ENCODE results near the gene NTN5. TPM values are rescaled to one million over a fixed set of nuclear protein-coding genes. Genes with fewer than 3 reads are reported as not detected.
"Not testable (repeated sequence)": the region's sequence is repeated elsewhere in the genome, so short reads cannot be mapped to it uniquely, and the experiment has no call there.

The NTN5 gene
- total RNA-seq, 1 donor from 2014 or later = 0.75 TPM

DNA sequence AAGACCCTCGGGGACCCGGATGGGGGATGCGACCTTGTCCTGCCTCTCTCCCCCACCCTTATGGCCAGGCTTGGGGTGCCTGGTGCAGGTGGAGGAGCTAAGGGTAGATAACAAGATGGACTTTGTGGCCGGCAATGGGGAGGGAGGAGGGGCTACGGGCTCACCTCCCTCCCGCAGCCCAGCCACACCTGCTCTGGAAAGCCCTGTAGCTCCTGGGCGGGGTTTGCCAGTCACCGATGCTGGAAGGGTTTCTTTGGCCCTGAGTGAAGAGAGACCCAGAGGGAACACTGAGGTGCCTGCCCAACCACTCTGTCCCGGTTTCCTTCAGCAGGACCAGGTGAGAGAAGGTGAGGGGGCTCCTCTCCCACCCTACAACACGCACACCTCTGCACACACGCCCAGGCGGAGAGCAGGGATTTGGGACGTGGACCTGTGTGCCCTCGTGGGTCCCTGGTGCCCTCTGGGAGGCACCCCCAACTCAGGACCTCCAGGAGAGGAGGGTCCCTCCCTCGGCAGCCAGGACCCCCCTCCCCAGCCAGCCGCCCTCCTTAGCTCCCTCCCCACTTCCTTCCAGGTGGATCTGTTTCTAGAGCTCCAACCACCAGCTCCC, 23.0 kb upstream of the NTN5 start, which contains the start of gene FUT2:
FUT2 (plus strand) TSS at position 229 of the 610 bp plus-strand sequence. CDS start 6,986 bp downstream, outside the sequence.
- Mint-ChIP-seq H3K4me3 (peak within 1 kb of the TSS; percentile 56), H3K27me3 (ENCODE audit: low read depth) (peaks cover 52% of the 10 kb centered on the region), H3K4me1 (peaks cover 5% of the 10 kb centered on the region), H3K9me3 (no peaks in the 10 kb centered on the region), H3K27ac (ENCODE audit: unreplicated experiment) (no peak within 1 kb of the TSS), H3K36me3 (ENCODE audit: low read depth) (no peaks in the 10 kb centered on the region)
- TF ChIP-seq, protein P1, sequence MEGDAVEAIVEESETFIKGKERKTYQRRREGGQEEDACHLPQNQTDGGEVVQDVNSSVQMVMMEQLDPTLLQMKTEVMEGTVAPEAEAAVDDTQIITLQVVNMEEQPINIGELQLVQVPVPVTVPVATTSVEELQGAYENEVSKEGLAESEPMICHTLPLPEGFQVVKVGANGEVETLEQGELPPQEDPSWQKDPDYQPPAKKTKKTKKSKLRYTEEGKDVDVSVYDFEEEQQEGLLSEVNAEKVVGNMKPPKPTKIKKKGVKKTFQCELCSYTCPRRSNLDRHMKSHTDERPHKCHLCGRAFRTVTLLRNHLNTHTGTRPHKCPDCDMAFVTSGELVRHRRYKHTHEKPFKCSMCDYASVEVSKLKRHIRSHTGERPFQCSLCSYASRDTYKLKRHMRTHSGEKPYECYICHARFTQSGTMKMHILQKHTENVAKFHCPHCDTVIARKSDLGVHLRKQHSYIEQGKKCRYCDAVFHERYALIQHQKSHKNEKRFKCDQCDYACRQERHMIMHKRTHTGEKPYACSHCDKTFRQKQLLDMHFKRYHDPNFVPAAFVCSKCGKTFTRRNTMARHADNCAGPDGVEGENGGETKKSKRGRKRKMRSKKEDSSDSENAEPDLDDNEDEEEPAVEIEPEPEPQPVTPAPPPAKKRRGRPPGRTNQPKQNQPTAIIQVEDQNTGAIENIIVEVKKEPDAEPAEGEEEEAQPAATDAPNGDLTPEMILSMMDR (conservative IDR thresholded peaks at IDR 0.05) = no peak
- no peak for DNase-seq (ENCODE audit: low read depth, low spot score)

DNA sequence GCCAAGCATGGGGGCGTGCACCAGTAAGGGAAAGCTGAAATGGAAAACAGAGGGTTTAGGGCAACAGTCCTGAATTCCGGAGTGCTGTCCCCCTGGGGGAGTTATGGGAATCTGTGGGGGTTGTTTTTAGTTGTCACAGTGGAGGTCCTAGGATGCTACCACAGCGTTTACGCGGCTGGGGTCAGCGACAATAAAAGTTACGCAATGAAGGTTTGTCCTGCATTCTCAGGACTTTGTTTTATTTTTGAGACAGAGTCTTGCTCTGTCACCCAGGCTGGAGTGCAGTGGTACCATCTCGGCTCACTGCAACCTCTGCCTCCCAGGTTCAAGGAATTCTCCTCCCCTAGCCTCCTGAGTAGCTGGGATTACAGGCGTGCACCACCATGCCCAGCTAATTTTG, 20.8 kb upstream of the NTN5 start:
- not testable (repeated sequence) for H3K9me3 Mint-ChIP-seq; DNase-seq (ENCODE audit: low read depth, low spot score); H3K4me1 Mint-ChIP-seq; H3K36me3 Mint-ChIP-seq (ENCODE audit: low read depth); H3K27ac Mint-ChIP-seq (ENCODE audit: unreplicated experiment); H3K4me3 Mint-ChIP-seq
- H3K27me3 Mint-ChIP-seq (ENCODE audit: low read depth) = peaks cover 43% of the 10 kb centered on the region

DNA sequence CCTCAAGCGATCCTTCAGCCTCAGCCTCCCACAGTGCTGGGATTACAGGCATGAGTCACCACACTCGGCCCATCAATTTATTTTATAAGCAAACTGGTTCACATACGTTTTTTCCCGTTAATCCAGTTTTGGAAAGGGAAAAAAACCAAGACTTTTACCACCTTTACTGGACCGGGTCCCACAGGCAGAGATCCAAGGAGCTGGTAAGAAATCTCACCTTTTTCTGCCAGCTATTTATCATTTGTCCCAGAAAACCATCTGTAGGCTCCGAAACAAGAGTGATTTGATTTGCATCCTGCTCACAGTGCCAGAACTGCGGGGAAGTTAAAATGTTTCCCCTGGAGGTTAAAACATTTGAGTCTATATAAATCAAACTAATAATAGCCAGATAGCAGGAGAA, 16.6 kb upstream of the NTN5 start:
- peaks cover 6% of the 10 kb centered on the region for H3K27me3 Mint-ChIP-seq (ENCODE audit: low read depth)
- no peaks in the 10 kb centered on the region for H3K36me3 Mint-ChIP-seq (ENCODE audit: low read depth)
- H3K27ac Mint-ChIP-seq (ENCODE audit: unreplicated experiment) = no peak overlapping the region
- H3K4me3 Mint-ChIP-seq = no peak overlapping the region
- TF ChIP-seq, protein P1 (conservative IDR thresholded peaks at IDR 0.05) = no peak
- H3K4me1 Mint-ChIP-seq = peaks cover 3% of the 10 kb centered on the region
- DNase-seq (ENCODE audit: low read depth, low spot score) = no peak
- H3K9me3 Mint-ChIP-seq = no peaks in the 10 kb centered on the region

DNA sequence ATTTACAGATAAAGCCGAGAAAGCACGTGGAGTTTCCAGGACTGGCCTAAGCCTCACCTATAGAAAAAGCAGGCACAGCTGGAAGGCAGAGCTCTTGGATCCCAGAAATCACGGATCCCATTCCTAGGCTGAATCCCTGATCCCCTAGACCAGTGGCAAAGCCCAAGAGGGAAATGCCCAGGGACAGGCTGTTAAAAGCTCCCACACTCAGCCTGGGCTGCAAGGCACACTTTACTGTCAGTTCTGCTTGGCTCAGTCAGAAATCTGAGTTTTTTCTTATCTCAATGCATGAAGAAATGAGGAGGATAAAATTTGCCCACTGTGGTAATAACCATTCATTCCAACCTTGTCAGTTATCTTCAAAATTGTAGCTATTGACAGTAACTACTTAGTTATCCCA, 15.0 kb upstream of the NTN5 start:
- H3K9me3 Mint-ChIP-seq = no peaks in the 10 kb centered on the region

DNA sequence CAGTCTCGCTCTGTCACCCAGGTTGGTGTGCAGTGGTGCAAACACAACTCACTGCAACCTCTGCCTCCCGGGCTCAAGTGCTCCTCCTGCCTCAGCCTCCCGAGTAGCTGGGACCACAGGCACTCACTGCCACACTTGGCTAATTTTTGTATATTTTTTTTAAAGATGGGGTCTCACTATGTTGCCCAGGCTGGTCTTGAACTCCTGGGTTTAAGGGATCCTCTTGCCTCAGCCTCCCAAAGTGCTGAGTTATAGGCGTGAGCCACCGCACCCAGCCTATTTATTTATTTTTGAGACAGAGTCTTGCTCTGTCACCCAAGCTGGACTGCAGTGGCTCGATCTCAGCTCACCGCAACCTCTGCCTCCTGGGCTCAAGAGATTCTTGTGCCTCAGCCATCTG, 13.8 kb upstream of the NTN5 start:
- H3K27me3 Mint-ChIP-seq (ENCODE audit: low read depth); H3K36me3 Mint-ChIP-seq (ENCODE audit: low read depth); H3K4me3 Mint-ChIP-seq; H3K4me1 Mint-ChIP-seq; H3K27ac Mint-ChIP-seq (ENCODE audit: unreplicated experiment); H3K9me3 Mint-ChIP-seq; DNase-seq (ENCODE audit: low read depth, low spot score): not testable (repeated sequence)

More for the DNA sequence above, 15.0 kb upstream of the NTN5 start:
- DNase-seq (ENCODE audit: low read depth, low spot score) = no peak
- TF ChIP-seq, protein P1 (conservative IDR thresholded peaks at IDR 0.05) = no peak
- Mint-ChIP-seq H3K27me3 (ENCODE audit: low read depth) (no peaks in the 10 kb centered on the region), H3K27ac (ENCODE audit: unreplicated experiment) (no peak overlapping the region), H3K4me3 (no peak overlapping the region), H3K36me3 (ENCODE audit: low read depth) (no peaks in the 10 kb centered on the region), H3K4me1 (peaks cover 3% of the 10 kb centered on the region)

DNA sequence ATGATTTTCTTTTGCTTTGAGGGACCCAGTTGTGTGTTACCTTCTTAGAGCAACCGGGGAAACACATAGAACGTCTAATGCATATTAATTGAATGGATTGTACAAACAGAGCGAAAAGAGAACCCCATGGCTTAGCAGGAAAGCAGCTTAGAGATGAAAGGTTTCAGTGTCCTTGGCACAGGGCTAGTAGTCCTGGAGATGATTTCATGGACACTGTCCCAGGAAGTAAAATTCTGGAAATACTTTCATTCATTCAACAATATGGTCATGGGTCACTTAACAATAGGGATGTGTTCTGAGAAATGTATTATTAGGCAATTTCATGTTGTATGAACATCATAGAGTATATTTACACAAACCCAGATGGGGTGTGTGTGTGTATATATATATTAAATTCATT, 13.3 kb upstream of the NTN5 start:
- TF ChIP-seq, protein P1 (conservative IDR thresholded peaks at IDR 0.05) = no peak
- no peak for DNase-seq (ENCODE audit: low read depth, low spot score)

More for the DNA sequence above, 13.3 kb upstream of the NTN5 start:
- no peaks in the 10 kb centered on the region for H3K27me3 Mint-ChIP-seq (ENCODE audit: low read depth)
- no peaks in the 10 kb centered on the region for H3K36me3 Mint-ChIP-seq (ENCODE audit: low read depth)
- no peak overlapping the region for H3K4me3 Mint-ChIP-seq
- H3K9me3 Mint-ChIP-seq = no peaks in the 10 kb centered on the region
- H3K4me1 Mint-ChIP-seq = peaks cover 3% of the 10 kb centered on the region
- H3K27ac Mint-ChIP-seq (ENCODE audit: unreplicated experiment) = no peak overlapping the region

All from neural crest cell (in vitro differentiated cells).